ENCODE results near the gene PRDM13. TPM values are rescaled to one million over a fixed set of nuclear protein-coding genes. Genes with fewer than 3 reads are reported as not detected.

Gene PRDM13
- total and polyA plus RNA-seq, 9 of the 15 experiments (the other 6 are each of a cell fraction or from before 2014, with no cell fraction given), result not detected

DNA sequence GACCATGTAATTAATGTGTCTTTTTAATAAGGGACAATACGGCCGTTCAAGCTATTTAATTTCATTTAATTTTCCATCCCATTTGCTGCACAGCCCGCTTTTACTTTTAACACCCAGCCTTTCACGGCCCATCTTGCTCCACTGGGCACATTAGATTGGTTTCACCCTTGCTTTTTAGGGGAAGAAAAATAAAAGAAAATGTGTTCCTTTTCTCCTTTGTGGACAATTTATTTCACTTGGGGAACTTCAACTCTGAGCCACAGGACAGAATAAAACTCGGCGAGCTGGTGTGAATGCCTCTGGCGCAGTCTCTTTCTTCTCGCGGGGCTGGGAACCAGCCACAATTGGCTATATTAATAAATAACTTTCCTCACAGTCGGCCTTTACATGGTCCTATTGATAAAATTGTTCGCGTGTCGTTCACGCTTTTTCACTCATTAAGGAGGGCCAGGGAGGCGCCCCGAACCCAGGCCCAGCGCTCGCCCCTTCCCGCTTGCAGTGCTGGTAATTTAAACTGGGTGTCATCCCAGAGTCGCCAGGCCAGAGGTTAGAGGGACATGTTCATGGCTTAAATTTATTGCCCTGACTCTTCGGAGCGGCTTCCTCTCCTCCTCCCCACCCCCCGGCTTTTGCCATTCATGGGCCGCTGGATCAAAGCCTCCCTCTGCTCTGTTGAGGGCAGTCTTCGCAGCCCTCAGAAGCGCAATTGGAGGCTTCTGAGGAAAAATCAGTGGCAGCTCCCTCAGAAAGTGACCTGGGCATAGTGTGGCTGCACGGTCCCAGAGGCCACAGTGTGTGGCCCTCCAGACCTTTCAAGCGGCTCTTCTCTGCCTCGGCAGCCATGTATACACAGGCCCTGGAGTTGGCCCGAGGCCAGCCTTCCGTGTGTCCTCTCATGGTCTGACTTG is 2.2 kb upstream of the PRDM13 start (continued):
- TF ChIP-seq, protein P1, sequence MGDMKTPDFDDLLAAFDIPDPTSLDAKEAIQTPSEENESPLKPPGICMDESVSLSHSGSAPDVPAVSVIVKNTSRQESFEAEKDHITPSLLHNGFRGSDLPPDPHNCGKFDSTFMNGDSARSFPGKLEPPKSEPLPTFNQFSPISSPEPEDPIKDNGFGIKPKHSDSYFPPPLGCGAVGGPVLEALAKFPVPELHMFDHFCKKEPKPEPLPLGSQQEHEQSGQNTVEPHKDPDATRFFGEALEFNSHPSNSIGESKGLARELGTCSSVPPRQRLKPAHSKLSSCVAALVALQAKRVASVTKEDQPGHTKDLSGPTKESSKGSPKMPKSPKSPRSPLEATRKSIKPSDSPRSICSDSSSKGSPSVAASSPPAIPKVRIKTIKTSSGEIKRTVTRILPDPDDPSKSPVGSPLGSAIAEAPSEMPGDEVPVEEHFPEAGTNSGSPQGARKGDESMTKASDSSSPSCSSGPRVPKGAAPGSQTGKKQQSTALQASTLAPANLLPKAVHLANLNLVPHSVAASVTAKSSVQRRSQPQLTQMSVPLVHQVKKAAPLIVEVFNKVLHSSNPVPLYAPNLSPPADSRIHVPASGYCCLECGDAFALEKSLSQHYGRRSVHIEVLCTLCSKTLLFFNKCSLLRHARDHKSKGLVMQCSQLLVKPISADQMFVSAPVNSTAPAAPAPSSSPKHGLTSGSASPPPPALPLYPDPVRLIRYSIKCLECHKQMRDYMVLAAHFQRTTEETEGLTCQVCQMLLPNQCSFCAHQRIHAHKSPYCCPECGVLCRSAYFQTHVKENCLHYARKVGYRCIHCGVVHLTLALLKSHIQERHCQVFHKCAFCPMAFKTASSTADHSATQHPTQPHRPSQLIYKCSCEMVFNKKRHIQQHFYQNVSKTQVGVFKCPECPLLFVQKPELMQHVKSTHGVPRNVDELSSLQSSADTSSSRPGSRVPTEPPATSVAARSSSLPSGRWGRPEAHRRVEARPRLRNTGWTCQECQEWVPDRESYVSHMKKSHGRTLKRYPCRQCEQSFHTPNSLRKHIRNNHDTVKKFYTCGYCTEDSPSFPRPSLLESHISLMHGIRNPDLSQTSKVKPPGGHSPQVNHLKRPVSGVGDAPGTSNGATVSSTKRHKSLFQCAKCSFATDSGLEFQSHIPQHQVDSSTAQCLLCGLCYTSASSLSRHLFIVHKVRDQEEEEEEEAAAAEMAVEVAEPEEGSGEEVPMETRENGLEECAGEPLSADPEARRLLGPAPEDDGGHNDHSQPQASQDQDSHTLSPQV (IDR thresholded peaks at IDR 0.05), result no peak
- no peak for TF ChIP-seq CBX5 (IDR thresholded peaks at IDR 0.05; ENCODE audit: borderline replicate concordance, low read depth)
- TF ChIP-seq ZFP30 (CRISPR knock-in tag; IDR thresholded peaks at IDR 0.05; ENCODE audit: borderline replicate concordance), result no peak
- peak; percentile 87 for TF ChIP-seq CBX2 (IDR thresholded peaks at IDR 0.05; ENCODE audit: insufficient read depth, low read length, poor library complexity, severe bottlenecking)
- no peak for TF ChIP-seq PML (IDR thresholded peaks at IDR 0.05; ENCODE audit: low read length)

Measured in K562 (cell line).